GM20000 (cell line): ENCODE measurements around the gene DSTN.
A peak's percentile ranks its signal among the peaks of the same experiment; 100 is the strongest.

Experiments used
- DNase-seq: peaks from one replicate; pipeline ENCODE4 v3.0.0; 2012; ENCODE audit warnings: low spot score
- CTCF ChIP-seq: IDR thresholded peaks from 2 replicates; pipeline ENCODE4 v1.5.1; 2012; ENCODE audit warnings: mild to moderate bottlenecking, control low read depth; ENCODE audit errors: extremely low read depth, missing control alignments

The DSTN gene

GRCh38 chr20:17605131-17605660 lies 35.3 kb downstream of the DSTN start:
- no peak for TF ChIP-seq CTCF
- no peak for DNase-seq

- no peak for TF ChIP-seq CTCF
- no peak for DNase-seq
These were observed 36.1 kb downstream of the DSTN start for GRCh38 chr20:17606001-17606400.

GRCh38 chr20:17608701-17609497 lies 39.0 kb downstream of the DSTN start:
- no peak for TF ChIP-seq CTCF
- no peak for DNase-seq

GRCh38 chr20:17609811-17610377 lies 40.0 kb downstream of the DSTN start:
- TF ChIP-seq CTCF = no peak
- no peak for DNase-seq

- no peak for TF ChIP-seq CTCF
- peak; percentile 20 for DNase-seq
These were observed 40.9 kb downstream of the DSTN start for GRCh38 chr20:17610566-17611289.

- peak; percentile 25 for DNase-seq
- TF ChIP-seq CTCF = no peak
These were observed 41.3 kb downstream of the DSTN start for GRCh38 chr20:17611290-17611539.
